Suprapubic skin (tissue), 4 donors: ENCODE data around the gene LDLRAD4.

Experiments used
- EP300 ChIP-seq: sonication (generic); formaldehyde crosslinking; IDR thresholded peaks from one replicate; pipeline ENCODE4 v1.6.1; 2017; ENCODE audit warnings: antibody characterized with exemption
- POLR2A ChIP-seq, 2 donors: fragments of 450-650 bp; IDR thresholded peaks; one replicate each; pipeline ENCODE4 v1.6.1; 2017; ENCODE audit warnings: antibody characterized with exemption in 2 of 2, mild to moderate bottlenecking in 2 of 2, moderate library complexity in 2 of 2
- POLR2AphosphoS5 ChIP-seq, 3 donors: sonication (generic); formaldehyde crosslinking; IDR thresholded peaks; one replicate each; pipeline ENCODE4 v1.6.1; 2017; ENCODE audit warnings: antibody characterized with exemption in 3 of 3
- TF ChIP-seq, protein P1 (sequence below), 2 donors: fragments of 200-600 bp in 1 of 2; fragments of 450-650 bp in 1 of 2; sonication (generic) in 1 of 2; IDR thresholded peaks; one replicate each; pipeline ENCODE4 v1.5.1; 2016 to 2019; ENCODE audit warnings: antibody characterized with exemption in 2 of 2, mild to moderate bottlenecking in 1 of 2, moderate library complexity in 1 of 2

- TF ChIP-seq, protein P1, sequence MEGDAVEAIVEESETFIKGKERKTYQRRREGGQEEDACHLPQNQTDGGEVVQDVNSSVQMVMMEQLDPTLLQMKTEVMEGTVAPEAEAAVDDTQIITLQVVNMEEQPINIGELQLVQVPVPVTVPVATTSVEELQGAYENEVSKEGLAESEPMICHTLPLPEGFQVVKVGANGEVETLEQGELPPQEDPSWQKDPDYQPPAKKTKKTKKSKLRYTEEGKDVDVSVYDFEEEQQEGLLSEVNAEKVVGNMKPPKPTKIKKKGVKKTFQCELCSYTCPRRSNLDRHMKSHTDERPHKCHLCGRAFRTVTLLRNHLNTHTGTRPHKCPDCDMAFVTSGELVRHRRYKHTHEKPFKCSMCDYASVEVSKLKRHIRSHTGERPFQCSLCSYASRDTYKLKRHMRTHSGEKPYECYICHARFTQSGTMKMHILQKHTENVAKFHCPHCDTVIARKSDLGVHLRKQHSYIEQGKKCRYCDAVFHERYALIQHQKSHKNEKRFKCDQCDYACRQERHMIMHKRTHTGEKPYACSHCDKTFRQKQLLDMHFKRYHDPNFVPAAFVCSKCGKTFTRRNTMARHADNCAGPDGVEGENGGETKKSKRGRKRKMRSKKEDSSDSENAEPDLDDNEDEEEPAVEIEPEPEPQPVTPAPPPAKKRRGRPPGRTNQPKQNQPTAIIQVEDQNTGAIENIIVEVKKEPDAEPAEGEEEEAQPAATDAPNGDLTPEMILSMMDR (IDR thresholded peaks at IDR 0.05): no peak
- TF ChIP-seq POLR2AphosphoS5 (IDR thresholded peaks at IDR 0.05): no peak
- no peak for TF ChIP-seq POLR2A (IDR thresholded peaks at IDR 0.05)
- no peak for TF ChIP-seq EP300
Measured at GRCh38 chr18:13401826-13402225, 183.3 kb downstream of the LDLRAD4 start.
